Fibroblast of skin of left biceps (primary cell): ENCODE results near the gene IL12A.

Experiments
- DNase-seq, 2 experiments: peaks; one replicate each; pipeline ENCODE4 v3.0.0-alpha.2; 2013; ENCODE audit warnings: low read depth in 2 of 2

The IL12A gene

GRCh38 chr3:159988617-159989271 lies at the start of gene IL12A:
IL12A (plus strand) TSS chr3:159988835.
- DNase-seq: peak; percentile 27 to 35

- DNase-seq: no peak
Measured at GRCh38 chr3:159941038-159942000, 47.3 kb upstream of the IL12A start.

- no peak for DNase-seq
Measured at GRCh38 chr3:159944781-159945180, 43.9 kb upstream of the IL12A start.

- DNase-seq: no peak
Measured at GRCh38 chr3:159945930-159946329, 42.7 kb upstream of the IL12A start.

GRCh38 chr3:159947220-159947619 lies 41.4 kb upstream of the IL12A start:
- peak; percentile 87 to 90 for DNase-seq

- DNase-seq: peak; percentile 46 to 48
Measured at GRCh38 chr3:159948429-159949144, 40.0 kb upstream of the IL12A start.

- DNase-seq: no peak
Measured at GRCh38 chr3:159950156-159950898, 38.3 kb upstream of the IL12A start.

GRCh38 chr3:159951540-159951939 lies 37.1 kb upstream of the IL12A start:
- DNase-seq: no peak

- DNase-seq: no peak
Measured at GRCh38 chr3:159953325-159954085, 35.1 kb upstream of the IL12A start.

- no peak for DNase-seq
Measured at GRCh38 chr3:159960188-159961148, 28.2 kb upstream of the IL12A start.

- DNase-seq: peak; percentile 54 to 58
Measured at GRCh38 chr3:159964166-159964973, 24.3 kb upstream of the IL12A start.

GRCh38 chr3:159971311-159971710 lies 17.3 kb upstream of the IL12A start:
- no peak for DNase-seq

- no peak for DNase-seq
Measured at GRCh38 chr3:159977295-159977694, 11.3 kb upstream of the IL12A start.

- no peak for DNase-seq
Measured at GRCh38 chr3:159978353-159978752, 10.3 kb upstream of the IL12A start.

- DNase-seq: no peak
Measured at GRCh38 chr3:159978918-159979703, 9.5 kb upstream of the IL12A start.

GRCh38 chr3:159982442-159982974 lies 6.1 kb upstream of the IL12A start:
- DNase-seq: no peak

- no peak for DNase-seq
Measured at GRCh38 chr3:159987291-159987711, 1.3 kb upstream of the IL12A start.
